Measurements from ENCODE around the gene CDKAL1. TPM values are rescaled to one million over a fixed set of nuclear protein-coding genes. Genes with fewer than 3 reads are reported as not detected.
A peak's percentile ranks its signal among the peaks of the same experiment; 100 is the strongest.

The CDKAL1 gene
- total RNA-seq, 1 donor from 2014 or later: 34.3 TPM

DNA sequence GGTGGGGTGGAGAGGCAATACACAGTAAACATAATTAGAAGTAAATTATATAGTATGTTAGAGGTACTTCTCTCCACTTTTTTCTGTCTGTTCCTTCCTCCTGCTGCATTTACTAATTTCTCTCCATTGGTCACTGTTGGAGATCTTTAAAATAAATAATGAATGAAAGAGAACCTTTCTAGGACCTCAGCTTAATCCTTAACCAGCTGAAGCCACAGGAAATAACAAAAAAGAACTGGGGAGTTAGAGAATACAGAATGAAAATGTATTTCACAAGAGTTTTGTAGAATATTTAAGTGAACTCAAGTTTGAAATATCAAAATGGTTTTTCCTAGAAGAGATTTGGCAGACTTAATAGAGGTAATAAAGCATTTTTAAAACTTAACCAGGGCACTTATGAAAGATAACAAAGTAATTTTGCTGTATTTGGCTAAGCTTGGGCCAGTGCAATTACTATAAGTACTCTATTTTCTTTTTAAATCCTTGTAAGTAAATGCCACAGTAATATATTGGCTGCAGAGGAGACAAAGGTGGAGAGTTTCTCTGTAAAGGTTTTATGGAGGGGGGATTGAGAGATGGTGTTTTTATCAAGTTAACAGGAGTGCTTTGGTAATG lies 405.0 kb downstream of the CDKAL1 start:
- peaks cover 12% of the 10 kb centered on the region for H3K36me3 Mint-ChIP-seq (ENCODE audit: insufficient read depth)
- peaks cover 9% of the 10 kb centered on the region for H3K4me1 Mint-ChIP-seq (ENCODE audit: low read depth)
- H3K4me3 Mint-ChIP-seq (ENCODE audit: low read depth): no peak overlapping the region
- peak overlapping the region; percentile 27 for H3K27ac Mint-ChIP-seq
- TF ChIP-seq, protein P1, sequence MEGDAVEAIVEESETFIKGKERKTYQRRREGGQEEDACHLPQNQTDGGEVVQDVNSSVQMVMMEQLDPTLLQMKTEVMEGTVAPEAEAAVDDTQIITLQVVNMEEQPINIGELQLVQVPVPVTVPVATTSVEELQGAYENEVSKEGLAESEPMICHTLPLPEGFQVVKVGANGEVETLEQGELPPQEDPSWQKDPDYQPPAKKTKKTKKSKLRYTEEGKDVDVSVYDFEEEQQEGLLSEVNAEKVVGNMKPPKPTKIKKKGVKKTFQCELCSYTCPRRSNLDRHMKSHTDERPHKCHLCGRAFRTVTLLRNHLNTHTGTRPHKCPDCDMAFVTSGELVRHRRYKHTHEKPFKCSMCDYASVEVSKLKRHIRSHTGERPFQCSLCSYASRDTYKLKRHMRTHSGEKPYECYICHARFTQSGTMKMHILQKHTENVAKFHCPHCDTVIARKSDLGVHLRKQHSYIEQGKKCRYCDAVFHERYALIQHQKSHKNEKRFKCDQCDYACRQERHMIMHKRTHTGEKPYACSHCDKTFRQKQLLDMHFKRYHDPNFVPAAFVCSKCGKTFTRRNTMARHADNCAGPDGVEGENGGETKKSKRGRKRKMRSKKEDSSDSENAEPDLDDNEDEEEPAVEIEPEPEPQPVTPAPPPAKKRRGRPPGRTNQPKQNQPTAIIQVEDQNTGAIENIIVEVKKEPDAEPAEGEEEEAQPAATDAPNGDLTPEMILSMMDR (IDR thresholded peaks at IDR 0.05; ENCODE audit: unreplicated experiment): no peak
- H3K27me3 Mint-ChIP-seq: no peaks in the 10 kb centered on the region
- no peak for DNase-seq (ENCODE audit: low spot score, unreplicated experiment)
- H3K9me3 Mint-ChIP-seq (ENCODE audit: low read depth): peaks cover 24% of the 10 kb centered on the region

GRCh38 chr6:20943040-20943627 lies 408.9 kb downstream of the CDKAL1 start:
- TF ChIP-seq, protein P1 (IDR thresholded peaks at IDR 0.05; ENCODE audit: unreplicated experiment): no peak
- Mint-ChIP-seq H3K36me3 (ENCODE audit: insufficient read depth) (peaks cover 10% of the 10 kb centered on the region), H3K4me3 (ENCODE audit: low read depth) (no peak overlapping the region), H3K4me1 (ENCODE audit: low read depth) (peaks cover 9% of the 10 kb centered on the region), H3K9me3 (ENCODE audit: low read depth) (peaks cover 22% of the 10 kb centered on the region), H3K27ac (peak overlapping the region; percentile 65), H3K27me3 (no peaks in the 10 kb centered on the region)
- DNase-seq (ENCODE audit: low spot score, unreplicated experiment): no peak

DNA sequence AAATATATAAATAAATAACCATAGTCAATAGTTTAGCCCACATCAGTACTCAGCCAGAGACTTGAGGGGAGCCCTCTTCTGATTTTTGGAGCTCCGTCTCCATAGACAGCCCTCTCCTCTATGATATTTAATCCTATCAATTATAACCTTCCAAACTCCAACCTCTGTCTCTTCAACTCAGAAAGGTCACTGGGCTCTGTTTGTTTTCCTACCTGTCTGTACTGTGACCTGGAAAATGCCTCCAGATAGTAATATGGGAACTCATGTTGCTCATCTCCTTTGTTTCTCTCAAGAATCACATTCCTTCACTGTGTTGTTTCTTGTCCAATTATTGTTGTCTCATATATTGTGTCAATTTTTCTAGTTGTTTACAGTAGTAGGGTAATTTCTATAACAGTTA lies 409.7 kb downstream of the CDKAL1 start:
- peaks cover 10% of the 10 kb centered on the region for H3K36me3 Mint-ChIP-seq (ENCODE audit: insufficient read depth)
- H3K4me3 Mint-ChIP-seq (ENCODE audit: low read depth): no peak overlapping the region
- H3K27me3 Mint-ChIP-seq: no peaks in the 10 kb centered on the region
- no peak for DNase-seq (ENCODE audit: low spot score, unreplicated experiment)
- peaks cover 22% of the 10 kb centered on the region for H3K9me3 Mint-ChIP-seq (ENCODE audit: low read depth)
- peak overlapping the region; percentile 23 for H3K27ac Mint-ChIP-seq
- H3K4me1 Mint-ChIP-seq (ENCODE audit: low read depth): peaks cover 13% of the 10 kb centered on the region
- TF ChIP-seq, protein P1 (IDR thresholded peaks at IDR 0.05; ENCODE audit: unreplicated experiment): no peak

- H3K27ac Mint-ChIP-seq: peak overlapping the region; percentile 16
- TF ChIP-seq, protein P1 (IDR thresholded peaks at IDR 0.05; ENCODE audit: unreplicated experiment): no peak
- no peaks in the 10 kb centered on the region for H3K27me3 Mint-ChIP-seq
- H3K4me1 Mint-ChIP-seq (ENCODE audit: low read depth): peaks cover 12% of the 10 kb centered on the region
- H3K4me3 Mint-ChIP-seq (ENCODE audit: low read depth): no peak overlapping the region
- peaks cover 13% of the 10 kb centered on the region for H3K36me3 Mint-ChIP-seq (ENCODE audit: insufficient read depth)
- H3K9me3 Mint-ChIP-seq (ENCODE audit: low read depth): peaks cover 22% of the 10 kb centered on the region
- DNase-seq (ENCODE audit: low spot score, unreplicated experiment): no peak
Observed at GRCh38 chr6:20946022-20946421, 411.8 kb downstream of the CDKAL1 start.

- no peak overlapping the region for H3K4me3 Mint-ChIP-seq (ENCODE audit: low read depth)
- H3K9me3 Mint-ChIP-seq (ENCODE audit: low read depth): peaks cover 18% of the 10 kb centered on the region
Observed at GRCh38 chr6:20946890-20947289, 412.6 kb downstream of the CDKAL1 start.

More at GRCh38 chr6:20946890-20947289, 412.6 kb downstream of the CDKAL1 start:
- TF ChIP-seq, protein P1 (IDR thresholded peaks at IDR 0.05; ENCODE audit: unreplicated experiment): no peak
- no peak for DNase-seq (ENCODE audit: low spot score, unreplicated experiment)
- H3K27me3 Mint-ChIP-seq: no peaks in the 10 kb centered on the region
- peaks cover 13% of the 10 kb centered on the region for H3K4me1 Mint-ChIP-seq (ENCODE audit: low read depth)
- H3K36me3 Mint-ChIP-seq (ENCODE audit: insufficient read depth): peaks cover 14% of the 10 kb centered on the region
- H3K27ac Mint-ChIP-seq: no peak overlapping the region

All from progenitor cell of endocrine pancreas (in vitro differentiated cells).